ENCODE measurements around the gene RNLS.

Gene RNLS

DNA sequence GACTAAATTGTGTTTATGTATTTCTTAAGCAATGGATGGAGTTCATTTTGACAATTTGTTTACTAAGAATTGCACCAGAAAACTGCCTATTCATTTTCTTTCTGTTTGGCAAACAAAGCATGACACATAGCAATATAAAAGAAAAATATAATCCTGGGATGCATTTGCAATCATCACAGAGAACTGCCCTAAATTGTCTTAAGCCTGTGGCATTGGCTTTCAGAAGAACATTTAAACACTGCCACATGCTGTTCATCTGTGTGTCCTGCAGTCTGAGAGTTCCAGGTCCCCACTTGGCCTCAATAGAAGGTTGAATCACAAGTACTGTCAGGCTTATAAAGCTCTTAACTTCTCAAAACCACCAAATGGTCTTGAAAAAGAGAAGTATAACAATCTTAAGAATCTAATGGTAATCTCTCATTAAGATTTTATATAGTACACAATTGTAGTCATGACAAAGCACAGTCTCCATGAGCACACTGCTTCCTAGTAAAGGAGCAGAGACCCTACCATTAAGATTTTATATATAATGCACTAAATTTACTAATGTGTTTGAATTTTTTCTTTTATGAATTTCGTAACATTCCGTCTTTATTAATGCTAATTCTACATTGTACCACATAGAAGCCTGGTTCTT lies 29.9 kb downstream of the RNLS start:
- DNase-seq (ENCODE audit: low read depth in 2 of 2, low spot score in 1 of 2), result no peak

DNA sequence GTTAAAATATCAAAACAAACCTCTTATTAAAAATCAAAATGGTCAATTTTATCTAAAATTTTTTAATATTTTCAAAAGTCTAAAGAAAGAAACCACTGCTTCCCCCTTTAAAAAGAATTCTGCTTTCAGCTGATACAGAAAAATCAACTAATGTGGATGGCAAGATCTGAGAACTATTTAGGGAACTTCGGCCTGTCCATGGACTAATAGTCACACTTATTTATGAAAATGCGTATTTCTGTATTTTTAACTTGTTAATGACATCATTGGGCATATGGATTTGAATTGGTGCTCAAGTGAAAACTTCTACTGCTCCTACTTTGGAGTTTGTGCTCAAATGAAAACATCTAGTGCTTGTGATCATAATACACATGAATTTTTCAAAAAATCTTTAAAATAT lies 31.9 kb downstream of the RNLS start:
- no peak for DNase-seq (ENCODE audit: low read depth in 2 of 2, low spot score in 1 of 2)

DNA sequence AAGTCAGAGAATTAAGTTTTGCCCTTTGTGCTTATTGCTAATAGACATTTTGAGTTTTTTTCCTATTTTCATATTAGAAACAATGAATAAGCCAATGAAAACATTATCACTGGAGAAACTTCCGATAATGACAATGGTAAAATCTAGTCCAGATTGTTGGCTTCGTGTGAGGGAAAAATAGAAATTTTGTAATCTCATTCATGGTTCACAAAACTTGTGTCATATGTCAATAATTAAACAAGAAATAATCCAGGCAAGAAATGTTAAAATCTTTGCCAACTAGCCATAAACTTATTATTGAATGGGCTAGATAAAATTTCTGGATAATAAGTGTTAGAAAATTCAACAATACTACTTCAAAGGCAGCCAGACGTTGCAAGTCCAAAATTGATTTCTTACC lies 36.6 kb downstream of the RNLS start:
- no peak for DNase-seq (ENCODE audit: low read depth in 2 of 2, low spot score in 1 of 2)

DNA sequence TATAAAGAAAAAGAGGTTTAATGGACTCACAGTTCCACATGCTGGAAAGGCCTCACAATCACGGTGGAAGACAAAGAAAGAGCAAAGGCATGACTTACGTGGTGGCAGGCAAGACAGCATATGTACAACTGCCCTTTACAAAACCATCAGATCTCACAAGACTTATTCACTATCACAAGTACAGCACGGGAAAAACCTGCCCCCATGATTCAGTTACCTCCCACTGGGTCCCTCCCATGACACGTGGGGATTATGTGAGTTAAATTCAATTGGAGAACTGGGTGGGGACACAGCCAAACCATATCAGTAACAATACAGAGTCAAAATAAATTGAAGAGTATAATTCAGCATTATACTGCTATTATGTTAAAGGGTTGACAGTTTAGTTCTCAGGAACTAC lies 37.8 kb downstream of the RNLS start:
- no peak for DNase-seq (ENCODE audit: low read depth in 2 of 2, low spot score in 1 of 2)

DNA sequence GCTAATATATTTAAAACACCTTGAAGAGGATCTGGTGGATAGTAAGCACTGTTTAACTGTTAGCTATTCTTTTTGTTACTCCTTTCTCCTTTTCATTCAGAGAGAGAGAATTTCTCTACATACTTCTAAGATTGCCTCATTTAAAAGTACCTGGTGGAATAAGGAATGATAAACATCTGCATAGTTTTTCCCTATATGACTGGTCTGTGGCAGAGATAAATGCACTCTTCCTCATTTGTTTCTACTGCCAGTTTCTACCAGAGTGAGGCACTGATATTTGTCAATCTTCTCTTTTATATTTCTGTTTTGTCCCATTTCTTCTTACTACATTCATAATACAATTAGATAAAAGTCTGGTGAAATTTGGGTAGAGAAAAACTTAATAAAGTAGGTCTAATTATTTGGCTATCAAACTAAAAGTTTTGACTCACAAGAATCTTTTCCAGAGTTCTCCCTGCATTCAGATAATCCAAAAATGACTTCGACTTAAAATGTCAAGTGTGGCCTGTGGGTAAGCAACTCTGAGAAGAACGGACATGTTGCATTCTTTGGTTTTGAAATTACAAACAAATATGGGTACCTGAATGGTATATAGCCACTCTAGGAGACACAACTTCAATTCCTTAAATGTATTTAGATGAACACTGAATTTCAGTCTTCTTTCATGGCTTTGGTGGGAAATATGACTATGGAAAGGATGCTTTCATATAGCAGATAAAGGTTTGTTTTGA lies 38.8 kb downstream of the RNLS start:
- no peak for DNase-seq (ENCODE audit: low read depth in 2 of 2, low spot score in 1 of 2)

DNA sequence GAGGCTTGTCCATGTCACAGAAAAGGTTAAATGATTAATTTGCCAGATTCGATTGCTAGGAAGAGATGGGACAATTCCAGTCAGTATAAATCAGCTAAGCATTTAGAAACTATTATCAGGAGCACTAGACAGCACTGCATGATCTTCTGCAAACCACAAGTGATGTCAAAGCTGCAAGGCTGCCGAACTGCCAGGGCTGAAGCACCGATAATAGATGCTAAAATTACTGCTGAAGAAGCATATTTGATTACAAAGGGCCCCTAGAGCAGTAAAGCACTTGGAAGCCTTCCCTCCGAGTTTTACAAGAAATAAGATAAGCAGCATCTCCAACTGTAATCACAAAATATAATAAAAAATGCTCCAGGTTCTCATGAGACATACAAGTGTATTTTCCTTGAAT lies 40.6 kb downstream of the RNLS start:
- no peak for DNase-seq (ENCODE audit: low read depth in 2 of 2, low spot score in 1 of 2)

DNA sequence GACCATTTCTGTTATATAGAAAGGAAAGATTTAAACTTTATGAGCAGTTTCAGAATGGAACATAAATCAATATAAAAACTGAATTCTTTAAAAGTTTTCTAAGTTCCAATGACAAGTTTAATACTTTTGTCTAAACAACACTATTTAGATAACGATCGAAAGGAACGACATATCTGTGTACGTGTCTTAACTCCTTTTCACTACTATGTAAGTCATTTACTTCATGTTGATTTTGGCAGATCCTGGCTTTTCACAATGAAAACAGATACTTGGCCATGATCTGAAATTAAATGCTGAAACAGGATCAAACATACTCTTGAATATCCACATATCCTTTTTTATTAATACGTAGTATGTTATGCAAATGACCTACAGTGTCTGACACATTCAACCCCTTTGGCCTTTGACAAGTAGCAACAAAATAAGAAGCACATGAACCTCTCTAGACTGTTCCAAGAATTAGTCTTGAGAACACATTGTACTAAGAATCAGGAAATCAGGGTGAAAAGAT lies 41.9 kb downstream of the RNLS start:
- no peak for DNase-seq (ENCODE audit: low read depth in 2 of 2, low spot score in 1 of 2)

DNA sequence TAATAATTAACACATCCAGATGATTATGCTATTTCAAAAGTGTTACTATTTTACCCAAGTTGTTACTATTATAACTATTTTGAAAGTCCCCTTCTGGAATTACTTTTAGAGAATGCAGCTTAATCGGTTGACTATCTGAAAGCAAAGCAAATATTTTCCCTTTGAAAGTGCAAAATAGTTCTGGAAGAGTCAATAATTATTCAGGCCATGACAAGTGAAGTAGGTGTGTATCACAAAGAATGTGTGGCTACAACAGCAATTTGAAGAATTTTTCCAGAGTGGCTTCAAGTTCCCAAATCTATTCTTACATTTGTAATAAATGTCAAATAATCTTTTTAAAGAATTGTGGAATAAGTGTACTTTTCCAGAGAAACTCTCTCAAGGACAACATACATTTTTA lies 42.8 kb downstream of the RNLS start:
- no peak for DNase-seq (ENCODE audit: low read depth in 2 of 2, low spot score in 1 of 2)

DNA sequence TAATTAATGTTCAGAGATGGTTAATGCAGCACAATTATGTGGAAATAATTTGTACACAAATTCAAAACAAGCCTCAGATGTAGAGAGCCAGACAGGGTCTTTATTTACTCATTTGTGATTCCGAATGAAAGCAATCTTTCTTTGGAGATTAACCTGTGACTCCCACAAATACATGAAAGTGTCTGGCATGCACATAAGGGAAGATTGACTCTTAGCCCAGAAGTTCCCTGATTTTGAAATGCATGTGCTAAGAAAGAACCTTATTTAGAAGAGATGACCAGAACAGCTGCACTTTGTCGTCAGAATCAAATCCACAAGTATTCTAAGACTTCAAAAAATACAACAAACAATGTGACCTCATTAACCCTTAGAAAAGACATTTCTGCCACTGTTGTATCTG lies 45.1 kb downstream of the RNLS start:
- DNase-seq (ENCODE audit: low read depth in 2 of 2, low spot score in 1 of 2), result no peak

DNA sequence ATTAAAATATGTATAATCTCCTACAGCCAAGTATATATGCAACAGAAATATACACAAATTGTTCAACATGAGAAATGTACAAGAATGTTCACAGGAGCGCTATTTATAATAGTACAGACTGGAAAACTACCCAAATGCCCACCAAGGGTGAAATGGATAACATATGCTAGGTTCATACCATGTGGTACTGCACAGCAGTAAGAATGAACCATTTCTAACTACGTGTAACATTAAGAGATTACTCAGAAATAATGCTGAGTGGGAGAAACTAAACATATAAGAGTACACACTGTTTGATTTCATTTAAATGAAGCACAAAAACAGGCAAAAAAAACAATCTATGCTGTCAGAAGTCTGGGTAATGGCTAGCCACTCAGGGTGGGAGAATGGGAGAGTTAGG lies 45.8 kb downstream of the RNLS start:
- DNase-seq (ENCODE audit: low read depth in 2 of 2, low spot score in 1 of 2), result no peak

DNA sequence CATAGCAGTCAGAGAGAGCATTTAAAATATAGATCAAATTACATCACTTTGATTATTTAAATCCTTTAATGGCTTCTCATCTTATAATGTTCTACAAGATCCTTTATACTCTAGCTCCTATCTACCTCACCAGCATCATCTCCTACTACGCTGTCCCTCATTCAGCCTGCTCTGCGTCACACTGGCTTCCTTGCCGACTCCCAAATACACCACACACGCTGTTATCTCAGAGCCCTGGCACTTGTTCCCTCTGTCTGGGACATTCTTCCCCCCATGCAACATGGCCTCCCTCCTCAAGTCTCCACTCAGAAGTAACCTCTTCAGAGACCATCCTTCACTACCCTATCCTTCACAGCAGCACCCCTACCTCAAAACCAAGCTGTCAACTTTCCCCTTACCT lies 46.7 kb downstream of the RNLS start:
- DNase-seq (ENCODE audit: low read depth in 2 of 2, low spot score in 1 of 2), result no peak

DNA sequence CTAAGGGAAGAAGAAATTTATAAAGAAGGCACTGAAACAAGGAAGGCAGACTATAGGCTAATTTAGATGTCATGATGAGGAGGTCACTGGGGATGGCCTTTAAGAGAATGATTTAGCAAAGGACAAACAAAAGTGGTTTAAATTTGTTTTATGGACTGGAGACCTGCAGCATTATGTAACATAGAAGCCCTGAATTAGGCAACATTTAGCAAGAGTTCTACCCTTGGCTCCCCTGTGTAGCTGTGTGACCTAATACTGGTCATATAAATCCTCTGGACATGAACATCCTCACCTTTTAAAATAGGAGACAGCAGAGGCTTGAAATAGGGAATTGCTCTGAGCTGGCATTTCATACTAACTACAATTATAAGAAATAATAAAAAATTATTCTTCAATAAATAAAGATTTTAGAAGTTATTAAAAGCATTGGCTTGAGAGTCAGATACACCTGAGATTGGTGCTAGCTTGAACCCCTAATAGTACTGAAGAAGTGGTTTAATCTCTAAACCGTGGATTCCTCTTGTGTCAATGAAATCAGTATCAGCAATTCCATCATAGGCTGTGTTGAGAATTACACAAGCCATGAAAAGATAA lies 48.9 kb downstream of the RNLS start:
- no peak for DNase-seq (ENCODE audit: low read depth in 2 of 2, low spot score in 1 of 2)

DNA sequence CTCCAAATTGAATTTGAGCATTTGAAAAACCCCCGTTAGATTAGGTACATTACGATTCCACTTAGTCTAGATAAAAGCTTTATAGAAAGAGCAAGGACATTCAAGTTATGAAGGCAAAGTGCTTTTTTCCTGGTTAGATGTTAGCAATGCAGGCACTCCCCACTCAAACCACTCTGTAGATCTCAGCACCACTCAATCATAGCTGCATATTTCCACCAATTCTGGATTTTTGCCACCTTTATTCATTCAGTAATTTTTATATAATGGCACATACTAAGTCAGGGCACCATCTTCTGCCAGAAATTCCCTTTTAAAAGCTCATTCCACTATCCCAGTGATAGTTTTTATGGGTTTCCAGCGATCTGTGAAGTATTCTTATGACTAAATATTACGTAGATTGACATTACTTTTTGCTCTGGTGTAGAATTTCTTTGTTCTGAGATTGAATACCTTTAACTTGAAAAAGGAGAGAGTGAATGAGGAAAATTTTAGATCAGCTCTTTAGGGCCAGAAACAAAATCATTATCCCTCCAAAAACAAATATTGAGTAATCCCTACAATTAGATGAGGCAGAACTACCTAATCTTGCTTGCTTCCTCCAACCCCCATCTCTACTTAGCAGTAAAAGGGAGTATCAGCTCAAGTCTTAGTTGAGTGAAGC lies 51.6 kb downstream of the RNLS start:
- no peak for DNase-seq (ENCODE audit: low read depth in 2 of 2, low spot score in 1 of 2)

DNA sequence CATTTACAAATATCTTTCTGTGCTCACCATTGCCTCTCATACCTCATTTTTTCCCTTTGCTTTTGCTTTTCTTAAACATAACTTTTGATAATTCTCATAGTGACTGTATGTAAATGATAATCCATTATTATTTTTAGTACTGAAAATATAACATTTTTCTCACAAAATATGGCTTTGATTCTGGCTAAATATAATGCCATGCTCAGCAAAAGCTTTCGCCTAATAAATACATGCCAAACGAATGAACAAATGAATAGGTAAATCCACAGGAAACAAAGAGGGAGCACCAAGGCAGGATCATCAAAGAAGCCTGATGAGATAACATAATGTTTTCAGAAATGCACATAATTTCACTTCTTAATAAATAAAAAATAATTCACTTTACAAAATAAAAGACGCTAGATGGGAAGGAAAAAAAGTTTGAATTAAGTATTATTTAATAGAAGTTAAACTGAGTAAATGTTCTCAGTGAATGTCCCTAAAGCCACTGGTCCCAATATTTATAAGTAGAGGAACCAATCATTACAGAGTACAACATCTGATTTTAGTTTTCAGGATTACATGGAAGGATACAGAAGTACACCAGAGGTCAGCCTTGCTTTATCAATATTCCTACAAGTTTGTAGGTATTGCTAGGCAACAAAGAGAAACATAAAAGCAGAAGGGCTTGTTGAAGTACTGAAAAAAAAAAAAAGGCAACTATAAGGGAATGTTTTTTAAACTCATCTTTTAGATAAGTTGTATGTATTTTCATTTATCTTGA lies 52.3 kb downstream of the RNLS start:
- DNase-seq (ENCODE audit: low read depth in 2 of 2, low spot score in 1 of 2), result no peak

DNA sequence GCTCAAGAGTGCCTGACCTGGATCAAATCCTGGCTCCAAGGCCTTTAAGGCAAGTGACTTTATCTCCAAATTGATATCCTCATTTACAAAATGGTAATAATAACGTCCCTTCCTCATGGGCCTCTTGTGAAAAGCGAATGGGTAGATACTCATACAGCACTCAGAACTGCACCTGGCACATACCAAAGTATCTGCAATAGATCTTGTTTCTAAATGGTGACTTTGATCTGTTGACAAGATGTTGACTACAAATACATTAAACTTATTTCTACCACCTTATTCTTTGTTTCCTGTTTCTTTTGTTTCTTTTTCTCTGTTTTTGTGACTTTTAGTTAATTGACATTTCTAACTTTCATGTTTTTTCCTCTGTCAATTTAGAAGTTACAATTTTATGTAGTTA lies 53.0 kb downstream of the RNLS start:
- no peak for DNase-seq (ENCODE audit: low read depth in 2 of 2, low spot score in 1 of 2)

DNA sequence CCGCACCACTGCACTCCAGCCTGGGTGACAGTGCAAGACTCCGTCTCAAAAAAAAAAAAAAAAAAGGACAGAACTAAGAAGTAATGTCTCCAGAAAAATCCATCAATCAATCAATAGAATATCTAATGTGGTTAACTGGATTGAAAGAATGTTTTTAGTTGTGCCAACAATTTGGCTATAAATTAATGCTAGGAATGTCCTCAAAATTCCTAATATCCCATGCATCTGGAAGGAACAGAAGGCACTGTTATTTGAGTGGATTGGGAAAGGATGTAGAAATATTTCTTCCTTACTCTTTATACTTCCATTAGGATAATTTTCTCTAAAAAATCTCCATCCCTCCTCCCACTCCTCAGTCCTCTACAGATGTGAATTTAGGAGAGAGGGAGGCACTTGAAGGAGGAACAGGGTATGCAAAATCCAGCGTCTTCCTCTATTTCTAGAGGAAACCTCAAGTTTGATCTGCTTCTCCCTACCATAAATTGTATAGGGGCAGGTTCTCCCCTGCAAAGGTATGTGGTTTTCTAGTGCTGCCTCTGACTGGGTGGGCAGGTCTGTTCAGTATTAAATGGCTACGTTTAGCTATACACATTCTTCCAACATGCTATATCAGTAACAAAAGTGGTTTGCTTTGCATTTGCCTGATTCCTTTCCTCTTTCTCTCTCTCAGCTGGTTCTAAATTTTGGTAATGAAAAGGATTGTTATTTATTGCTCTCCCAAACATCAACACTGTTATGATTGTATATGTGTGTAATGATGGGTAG lies 54.1 kb downstream of the RNLS start:
- no peak for DNase-seq (ENCODE audit: low read depth in 2 of 2, low spot score in 1 of 2)

DNA sequence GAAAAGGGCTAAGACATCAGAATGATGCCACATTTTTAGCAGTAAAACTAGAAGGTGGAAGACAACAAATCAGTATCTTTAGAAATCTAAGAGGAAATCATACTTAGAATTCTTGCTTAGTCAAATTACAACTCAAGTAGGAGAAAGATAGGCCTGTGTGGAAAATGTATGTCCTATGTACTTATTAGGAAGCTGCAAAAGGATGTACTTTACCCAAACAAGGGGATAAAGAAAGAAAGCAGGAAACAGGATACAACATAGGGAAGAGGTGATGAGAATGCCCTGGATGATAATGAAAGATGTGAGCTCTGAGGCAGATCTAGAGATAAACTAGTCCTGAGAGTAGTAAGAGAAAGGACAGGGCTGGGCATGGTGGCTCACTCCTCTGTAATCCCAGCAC lies 54.9 kb downstream of the RNLS start:
- DNase-seq (ENCODE audit: low read depth in 2 of 2, low spot score in 1 of 2), result no peak

DNA sequence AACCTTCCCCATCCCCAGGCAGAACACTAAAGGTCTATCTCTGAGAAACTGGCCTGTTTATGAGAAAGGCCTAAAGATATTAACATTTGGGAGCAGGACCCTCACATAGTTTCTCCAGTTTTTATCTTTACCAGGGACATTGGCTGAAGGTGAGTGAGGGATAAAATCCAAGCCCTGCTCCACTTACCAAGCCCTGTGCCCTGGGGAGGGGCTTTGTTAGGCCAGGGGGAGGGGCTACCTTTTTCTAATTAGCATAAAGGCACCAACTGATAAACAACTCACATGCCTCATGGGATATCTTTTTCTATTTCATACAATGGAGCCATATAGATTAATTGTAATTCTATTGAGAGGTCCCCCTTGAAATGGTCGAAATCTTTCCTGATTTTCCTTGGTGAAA lies 55.9 kb downstream of the RNLS start:
- DNase-seq (ENCODE audit: low read depth in 2 of 2, low spot score in 1 of 2), result no peak

DNA sequence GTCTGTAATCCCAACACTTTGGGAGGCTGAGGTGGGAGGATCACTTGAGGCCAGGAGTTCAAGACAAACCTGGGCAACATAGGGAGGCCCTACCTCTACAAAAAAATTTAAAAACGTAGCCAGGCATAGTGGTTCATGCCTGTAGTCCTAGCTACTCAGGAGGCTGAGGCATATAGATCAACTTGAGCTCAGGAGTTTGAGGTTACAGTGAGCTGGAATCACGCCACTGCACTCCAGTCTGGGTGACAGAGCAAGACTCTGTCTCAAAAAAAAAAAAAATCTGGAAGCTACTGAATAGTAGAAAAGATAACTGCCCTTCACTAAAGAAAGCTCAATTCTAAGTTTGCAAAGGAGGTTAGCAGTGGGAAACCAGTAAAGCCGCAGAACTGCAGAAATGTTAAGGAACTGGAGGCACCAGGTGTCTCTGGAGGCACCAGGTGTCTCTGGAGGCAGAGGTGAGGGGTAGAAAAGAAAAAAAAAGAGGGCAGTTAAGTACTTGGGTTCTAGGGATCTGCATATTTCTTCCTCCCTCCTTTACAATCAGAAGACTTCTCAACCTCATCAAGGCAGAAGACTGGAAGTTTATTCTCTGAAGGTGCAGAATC lies 56.5 kb downstream of the RNLS start:
- DNase-seq (ENCODE audit: low read depth in 2 of 2, low spot score in 1 of 2), result no peak

DNA sequence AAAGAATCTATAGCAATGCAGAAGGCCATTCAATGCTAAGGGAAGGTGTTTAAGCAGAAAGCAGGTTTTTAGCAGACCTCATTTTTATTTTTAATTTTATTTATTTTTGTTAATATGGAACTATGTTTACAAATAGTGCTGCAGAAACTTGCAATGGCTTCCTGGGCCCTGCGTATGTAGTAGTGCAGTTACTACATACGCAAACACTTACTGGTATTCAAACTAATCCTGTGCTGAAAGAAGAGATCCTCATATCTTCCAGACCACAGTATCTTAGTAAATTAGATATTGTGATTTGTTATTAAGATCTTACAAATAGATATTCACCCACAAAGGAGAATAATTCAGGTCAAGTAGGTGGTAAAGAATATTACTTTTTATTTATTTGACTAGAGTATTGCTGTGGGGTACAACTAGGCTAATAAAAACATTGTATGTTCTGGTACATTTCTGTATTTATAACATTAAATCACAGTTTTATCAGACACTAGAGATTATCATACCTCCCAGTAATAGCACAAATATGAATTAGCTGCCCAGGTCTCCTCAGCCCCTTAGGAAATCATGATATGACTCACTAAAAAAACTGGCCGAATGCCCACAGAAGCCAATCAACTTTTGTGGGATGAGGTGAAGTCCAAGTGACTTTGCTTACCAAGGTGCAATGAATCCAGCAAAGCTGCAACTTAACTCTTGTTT lies 57.6 kb downstream of the RNLS start:
- no peak for DNase-seq (ENCODE audit: low read depth in 2 of 2, low spot score in 1 of 2)

Data from stimulated activated CD8-positive, alpha-beta memory T cell treated with anti-CD3 and anti-CD28 coated beads, Interleukin-4, amount 100 ng/mL, for 4 hours (primary cell).